PFSK-1 (cell line): ENCODE data around the gene PSMD8.
A peak's percentile ranks its signal among the peaks of the same experiment; 100 is the strongest.

Experiments
- POLR2AphosphoS5 ChIP-seq: IDR thresholded peaks from 2 replicates; pipeline ENCODE4 v1.6.1; 2012; ENCODE audit warnings: low read depth, mild to moderate bottlenecking, control low read depth, low read length, moderate library complexity
- TAF1 ChIP-seq: IDR thresholded peaks from 2 replicates; pipeline ENCODE4 v1.6.1; 2012; ENCODE audit warnings: low read length, control low read depth, borderline replicate concordance; ENCODE audit not compliant: insufficient read depth

- TF ChIP-seq POLR2AphosphoS5: peak; percentile 95
- TF ChIP-seq TAF1: peak; percentile 98
These were observed at the start of gene PSMD8 for GRCh38 chr19:38374332-38375097.
